Neural progenitor cell (in vitro differentiated cells): Measurements from ENCODE around the gene MOB2.

Experiments
- EZH2 ChIP-seq: fragments of 200-600 bp; sonication (generic); IDR thresholded peaks from 2 replicates; pipeline ENCODE4 v1.6.1; 2017; ENCODE audit warnings: antibody characterized with exemption, mild to moderate bottlenecking, moderate library complexity
- EZH2phosphoT487 ChIP-seq: fragments of 200-600 bp; sonication (generic); IDR thresholded peaks from 2 replicates; pipeline ENCODE4 v1.6.1; 2017; ENCODE audit warnings: antibody characterized with exemption
- TF ChIP-seq, protein P1 (sequence below): fragments of 200-600 bp; sonication (generic); IDR thresholded peaks from 2 replicates; pipeline ENCODE4 v1.5.1; 2017; ENCODE audit warnings: antibody characterized with exemption, mild to moderate bottlenecking

DNA sequence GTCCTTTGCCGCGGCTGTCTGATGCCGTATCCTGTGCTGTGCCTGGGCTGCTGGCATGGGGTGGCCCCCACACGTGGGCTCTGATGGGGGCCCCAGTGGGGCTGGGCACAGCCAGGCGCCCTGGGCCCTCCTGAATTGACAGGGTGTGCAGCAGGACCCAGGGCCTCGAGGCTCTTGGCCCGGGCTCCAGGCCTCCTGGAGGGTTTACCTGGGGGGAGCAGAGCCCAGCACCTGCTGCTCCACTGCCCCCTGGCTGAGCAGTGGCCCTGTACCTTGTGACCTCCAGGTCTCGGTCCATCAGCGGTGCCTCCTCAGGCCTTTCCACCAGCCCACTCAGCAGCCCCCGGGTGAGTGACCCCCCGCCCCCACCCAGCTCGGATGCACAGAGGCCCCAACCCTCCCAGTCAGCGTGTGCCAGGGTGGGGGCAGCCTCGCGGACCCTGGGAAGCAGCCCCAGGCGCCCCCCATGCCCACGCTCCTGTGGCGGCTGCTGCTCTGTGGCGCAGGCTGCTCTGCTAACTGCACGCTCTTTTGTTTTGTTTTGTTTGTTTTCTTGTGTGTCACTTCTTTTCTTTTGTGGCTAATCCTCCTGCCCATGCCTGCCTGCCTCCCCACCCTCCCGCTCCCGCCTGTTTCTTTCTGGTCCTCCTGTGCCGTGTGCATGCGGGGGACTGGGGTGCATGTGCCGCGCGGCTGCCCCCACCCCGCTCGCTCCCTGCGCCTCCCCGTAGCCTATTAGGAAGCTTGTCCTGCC, 36.9 kb downstream of the MOB2 start:
- TF ChIP-seq, protein P1, sequence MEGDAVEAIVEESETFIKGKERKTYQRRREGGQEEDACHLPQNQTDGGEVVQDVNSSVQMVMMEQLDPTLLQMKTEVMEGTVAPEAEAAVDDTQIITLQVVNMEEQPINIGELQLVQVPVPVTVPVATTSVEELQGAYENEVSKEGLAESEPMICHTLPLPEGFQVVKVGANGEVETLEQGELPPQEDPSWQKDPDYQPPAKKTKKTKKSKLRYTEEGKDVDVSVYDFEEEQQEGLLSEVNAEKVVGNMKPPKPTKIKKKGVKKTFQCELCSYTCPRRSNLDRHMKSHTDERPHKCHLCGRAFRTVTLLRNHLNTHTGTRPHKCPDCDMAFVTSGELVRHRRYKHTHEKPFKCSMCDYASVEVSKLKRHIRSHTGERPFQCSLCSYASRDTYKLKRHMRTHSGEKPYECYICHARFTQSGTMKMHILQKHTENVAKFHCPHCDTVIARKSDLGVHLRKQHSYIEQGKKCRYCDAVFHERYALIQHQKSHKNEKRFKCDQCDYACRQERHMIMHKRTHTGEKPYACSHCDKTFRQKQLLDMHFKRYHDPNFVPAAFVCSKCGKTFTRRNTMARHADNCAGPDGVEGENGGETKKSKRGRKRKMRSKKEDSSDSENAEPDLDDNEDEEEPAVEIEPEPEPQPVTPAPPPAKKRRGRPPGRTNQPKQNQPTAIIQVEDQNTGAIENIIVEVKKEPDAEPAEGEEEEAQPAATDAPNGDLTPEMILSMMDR, result no peak
- TF ChIP-seq EZH2, result no peak
- no peak for TF ChIP-seq EZH2phosphoT487
